Spleen (tissue), 11 donors: Measurements from ENCODE around the gene CDC42EP3. TPM values are rescaled to one million over a fixed set of nuclear protein-coding genes. Genes with fewer than 3 reads are reported as not detected.

ENCODE experiments used
- DNase-seq: peaks from one replicate; pipeline ENCODE4 v3.0.0-alpha.2; 2020
- H3K27ac ChIP-seq, 8 donors: fragments of 200-600 bp; sonication (generic) in 7 of 8; 1 replicate in 4 of 8; 2 replicates in 4 of 8; pipeline versions ENCODE4 v1.5.0 to v1.8.0; 2016 to 2021; ENCODE audit warnings: inconsistent platforms in 4 of 8, mild to moderate bottlenecking in 4 of 8, moderate library complexity in 1 of 8
- H3K27me3 ChIP-seq, 7 donors: fragments of 200-600 bp; sonication (generic) in 6 of 7; replicated peaks in 1 of 7; 1 replicate in 4 of 7; 2 replicates in 3 of 7; pipeline versions ENCODE4 v1.5.0 to v1.8.0; 2016 to 2021; ENCODE audit warnings: inconsistent platforms in 3 of 7, mild to moderate bottlenecking in 1 of 7
- H3K36me3 ChIP-seq, 6 donors: fragments of 200-600 bp; sonication (generic) in 5 of 6; 1 replicate in 4 of 6; 2 replicates in 2 of 6; pipeline versions ENCODE4 v1.5.0 to v1.8.0; 2016 to 2021; ENCODE audit warnings: inconsistent platforms in 2 of 6
- H3K4me1 ChIP-seq, 6 donors: fragments of 200-600 bp; sonication (generic) in 5 of 6; 1 replicate in 3 of 6; 2 replicates in 3 of 6; pipeline versions ENCODE4 v1.5.0 to v1.8.0; 2016 to 2021; ENCODE audit warnings: inconsistent platforms in 3 of 6
- H3K4me3 ChIP-seq, 8 donors: fragments of 200-600 bp; sonication (generic) in 7 of 8; 1 replicate in 4 of 8; 2 replicates in 4 of 8; pipeline versions ENCODE4 v1.5.0 to v1.8.0; 2016 to 2021; ENCODE audit warnings: inconsistent platforms in 4 of 8, mild to moderate bottlenecking in 4 of 8, moderate library complexity in 2 of 8
- H3K9me3 ChIP-seq, 8 donors: fragments of 200-600 bp; sonication (generic) in 7 of 8; 1 replicate in 4 of 8; 2 replicates in 4 of 8; pipeline versions ENCODE4 v1.5.0 to v1.8.0; 2016 to 2021; ENCODE audit warnings: inconsistent platforms in 4 of 8
- POLR2A ChIP-seq, 3 donors: fragments of 450-650 bp; IDR thresholded peaks; one replicate each; pipeline ENCODE4 v1.5.1; 2017; ENCODE audit warnings: antibody characterized with exemption in 3 of 3, mild to moderate bottlenecking in 1 of 3
- POLR2AphosphoS5 ChIP-seq, 3 donors: sonication (generic); formaldehyde crosslinking; IDR thresholded peaks; one replicate each; pipeline ENCODE4 v1.5.1; 2017; ENCODE audit warnings: antibody characterized with exemption in 3 of 3
- WGBS, 5 donors: extraction: QIAGEN DNeasy Blood & Tissue Kit in 3 of 5; methylation state at CpG; one replicate each; pipeline versions ENCODE4 v1.1.5 to v1.1.7; 2013 to 2018; 5-methylcytosine and 5-hydroxymethylcytosine counted together
- intact Hi-C: fragments of 100-400 bp; cut with DNase I; formaldehyde crosslinking; loops from one replicate; pipeline ENCODE4 v1.15.0; 2023; ENCODE audit warnings: low total_unique reads
- polyA plus RNA-seq, 3 donors: library from polyadenylated mRNA; stranded (reverse); fragments of 200-250 nt; gene quantifications; one replicate each; pipeline ENCODE4 v1.2.1, GENCODE V29; 2013
- total RNA-seq, 7 donors: library from RNA; depleted of rRNA in 3 of 7; stranded (reverse); fragments of >200 nt in 3 of 7; fragmentation: NEBNext Ultra II Directional in 4 of 7; extraction: Animal tissue kit (Norgen Biotek cat#: 25700) in 4 of 7; gene quantifications; one replicate each; pipeline versions ENCODE4 v1.1.0 to v1.2.1, GENCODE V29; 2016 to 2021
- TF ChIP-seq, protein P1 (sequence below), 11 experiments: fragments of 200-600 bp in 7 of 11; fragments of 450-650 bp in 4 of 11; sonication (generic) in 4 of 11; IDR thresholded peaks in 8 of 11; conservative IDR thresholded peaks in 3 of 11; 1 replicate in 7 of 11; 2 replicates in 4 of 11; pipeline versions ENCODE4 v1.4.0 to v1.8.0; 2016 to 2021; ENCODE audit warnings: antibody characterized with exemption in 11 of 11, inconsistent platforms in 4 of 11, mild to moderate bottlenecking in 1 of 11
- donor health status: healthy with polysubstance abuse.
- donor health status: DM: no; HTN: no; CAD: no; lungs with moderate emphysema.
- donor health status: DM: no; HTN: no; CAD: no.
- donor health status: Bipolar disorder and iron deficiency.
- donor health status: healthy.
- donor health status: DM: no; HTN: no; CAD: no.
- donor health status: DM: yes; HTN: yes; CAD: no.

Gene CDC42EP3
- total and polyA plus RNA-seq, 10 donors = 9.5 to 57.2 (median 41.2) TPM

DNA sequence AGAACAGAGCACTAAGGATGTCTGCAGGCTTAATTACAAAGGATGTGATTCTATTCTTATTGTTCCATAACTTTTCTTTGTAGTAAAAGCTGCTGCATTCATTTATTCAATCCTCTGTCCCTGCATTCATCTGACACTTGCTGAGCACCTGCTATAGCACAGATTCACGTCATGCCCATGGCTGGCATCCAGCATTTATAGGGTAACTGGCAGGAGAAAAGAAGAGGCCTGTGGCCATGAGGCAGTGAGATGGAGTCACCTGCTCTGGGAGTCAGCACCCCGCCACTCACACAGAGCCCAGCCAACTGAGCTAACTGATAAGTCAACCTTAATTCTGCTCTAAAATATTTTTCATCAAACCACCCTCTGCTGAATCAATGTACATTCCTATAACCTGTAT is 18.3 kb upstream of the CDC42EP3 start:
- no peaks in the 10 kb centered on the region for H3K4me1 ChIP-seq
- no peaks in the 10 kb centered on the region for H3K9me3 ChIP-seq
- no peak for DNase-seq
- 75 to 93% (median 90%) methylated on average over 2 of the region's 2 CpGs for WGBS, 5 donors
- H3K27ac ChIP-seq = no peak overlapping the region
- no peaks in the 10 kb centered on the region for H3K27me3 ChIP-seq
- no peaks in the 10 kb centered on the region for H3K36me3 ChIP-seq
- no peak for TF ChIP-seq POLR2AphosphoS5 (IDR thresholded peaks at IDR 0.05)
- TF ChIP-seq, protein P1, sequence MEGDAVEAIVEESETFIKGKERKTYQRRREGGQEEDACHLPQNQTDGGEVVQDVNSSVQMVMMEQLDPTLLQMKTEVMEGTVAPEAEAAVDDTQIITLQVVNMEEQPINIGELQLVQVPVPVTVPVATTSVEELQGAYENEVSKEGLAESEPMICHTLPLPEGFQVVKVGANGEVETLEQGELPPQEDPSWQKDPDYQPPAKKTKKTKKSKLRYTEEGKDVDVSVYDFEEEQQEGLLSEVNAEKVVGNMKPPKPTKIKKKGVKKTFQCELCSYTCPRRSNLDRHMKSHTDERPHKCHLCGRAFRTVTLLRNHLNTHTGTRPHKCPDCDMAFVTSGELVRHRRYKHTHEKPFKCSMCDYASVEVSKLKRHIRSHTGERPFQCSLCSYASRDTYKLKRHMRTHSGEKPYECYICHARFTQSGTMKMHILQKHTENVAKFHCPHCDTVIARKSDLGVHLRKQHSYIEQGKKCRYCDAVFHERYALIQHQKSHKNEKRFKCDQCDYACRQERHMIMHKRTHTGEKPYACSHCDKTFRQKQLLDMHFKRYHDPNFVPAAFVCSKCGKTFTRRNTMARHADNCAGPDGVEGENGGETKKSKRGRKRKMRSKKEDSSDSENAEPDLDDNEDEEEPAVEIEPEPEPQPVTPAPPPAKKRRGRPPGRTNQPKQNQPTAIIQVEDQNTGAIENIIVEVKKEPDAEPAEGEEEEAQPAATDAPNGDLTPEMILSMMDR (IDR thresholded peaks at IDR 0.05 in 8 of 11, conservative IDR thresholded peaks at IDR 0.05 in 3 of 11) = no peak
- TF ChIP-seq POLR2A (IDR thresholded peaks at IDR 0.05) = no peak
- H3K4me3 ChIP-seq = no peak overlapping the region
- intact Hi-C loops = no loop called here

DNA sequence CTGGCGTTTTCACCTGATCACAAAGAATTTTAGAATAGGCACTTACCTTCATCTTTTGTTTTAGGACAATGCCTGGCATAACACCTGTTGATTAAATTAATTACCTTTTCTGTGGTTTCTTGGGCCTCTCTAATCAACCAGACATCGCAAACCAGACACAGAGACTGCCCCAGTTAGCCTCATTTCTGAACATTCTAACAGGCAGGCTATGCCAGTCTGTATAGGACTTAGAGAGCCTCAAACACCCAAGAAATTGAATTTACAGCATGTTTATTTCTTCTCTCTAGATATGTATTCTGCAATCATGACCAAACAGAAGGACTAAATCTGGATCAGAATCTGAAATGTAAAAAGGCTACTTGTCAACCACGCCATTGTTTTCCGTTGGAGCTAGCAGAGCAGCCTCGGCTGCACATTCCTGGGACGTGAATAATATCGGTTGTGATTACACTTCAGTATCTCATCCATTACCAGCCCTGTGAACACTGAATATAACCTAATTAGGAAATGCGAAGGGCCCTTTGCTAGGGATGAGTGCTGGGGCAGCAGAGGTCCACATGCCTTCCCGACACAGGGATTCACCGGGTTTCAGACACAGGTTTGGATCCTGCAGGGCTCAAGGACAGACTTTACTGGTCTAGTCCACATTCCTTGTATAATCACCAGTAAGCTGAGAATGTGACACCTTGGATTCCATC is 17.5 kb upstream of the CDC42EP3 start:
- H3K9me3 ChIP-seq = no peaks in the 10 kb centered on the region
- WGBS, 5 donors = 74 to 89% (median 83%) methylated on average over 10 of the region's 10 CpGs
- DNase-seq = no peak
- H3K4me3 ChIP-seq = no peak overlapping the region
- no peak overlapping the region for H3K27ac ChIP-seq
- TF ChIP-seq POLR2AphosphoS5 (IDR thresholded peaks at IDR 0.05) = no peak
- TF ChIP-seq, protein P1 (IDR thresholded peaks at IDR 0.05 in 8 of 11, conservative IDR thresholded peaks at IDR 0.05 in 3 of 11) = no peak
- TF ChIP-seq POLR2A (IDR thresholded peaks at IDR 0.05) = no peak
- intact Hi-C loops = no loop called here
- no peaks in the 10 kb centered on the region for H3K27me3 ChIP-seq
- no peaks in the 10 kb centered on the region for H3K36me3 ChIP-seq
- peaks cover 0 to 8% (median 2%) of the 10 kb centered on the region in 6 donors for H3K4me1 ChIP-seq

DNA sequence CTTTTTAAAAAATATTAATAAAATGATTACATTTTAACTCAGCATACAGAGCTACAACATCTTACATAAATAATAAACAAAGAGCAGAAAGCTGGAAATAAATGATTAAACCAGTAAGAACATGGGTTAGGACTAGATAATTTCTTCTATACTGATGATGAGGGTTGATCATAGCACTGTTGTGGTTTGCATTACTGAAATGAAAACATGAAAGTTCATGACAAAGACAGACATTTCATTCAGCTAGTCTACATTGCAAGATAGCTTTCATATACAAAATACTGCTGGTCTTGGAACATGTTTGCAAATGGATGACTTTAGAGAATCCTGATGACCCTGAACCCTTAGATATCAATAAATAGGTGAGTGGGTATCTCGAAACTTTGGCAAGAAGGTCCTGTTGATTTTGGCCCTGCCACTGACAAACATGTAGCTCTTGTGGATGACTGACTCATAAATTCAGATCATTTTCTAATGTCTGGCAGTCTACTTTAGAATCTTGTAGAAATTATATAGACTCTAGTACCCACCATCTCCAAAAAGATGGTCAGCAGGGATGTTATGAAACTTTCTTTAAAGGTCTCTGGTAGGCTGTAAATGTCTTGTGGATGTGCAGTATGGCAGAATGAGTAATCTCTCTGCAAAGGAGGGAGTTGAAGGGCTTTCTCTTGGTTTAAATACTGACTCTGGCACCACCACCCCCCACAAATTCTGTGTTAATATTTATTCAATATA is 15.5 kb upstream of the CDC42EP3 start:
- Histone ChIP-seq H3K27ac (no peak overlapping the region), H3K4me1 (peaks cover 0 to 15% (median 4%) of the 10 kb centered on the region in 6 donors), H3K36me3 (no peaks in the 10 kb centered on the region), H3K4me3 (no peak overlapping the region), H3K27me3 (no peaks in the 10 kb centered on the region), H3K9me3 (no peaks in the 10 kb centered on the region)
- DNase-seq = no peak
- TF ChIP-seq POLR2A (IDR thresholded peaks at IDR 0.05) (no peak), POLR2AphosphoS5 (IDR thresholded peaks at IDR 0.05) (no peak)
- TF ChIP-seq, protein P1 (IDR thresholded peaks at IDR 0.05 in 8 of 11, conservative IDR thresholded peaks at IDR 0.05 in 3 of 11) = no peak
- WGBS, 5 donors = 82 to 98% (median 91%) methylated on average over 1 of the region's 1 CpG
- intact Hi-C loops = no loop called here

DNA sequence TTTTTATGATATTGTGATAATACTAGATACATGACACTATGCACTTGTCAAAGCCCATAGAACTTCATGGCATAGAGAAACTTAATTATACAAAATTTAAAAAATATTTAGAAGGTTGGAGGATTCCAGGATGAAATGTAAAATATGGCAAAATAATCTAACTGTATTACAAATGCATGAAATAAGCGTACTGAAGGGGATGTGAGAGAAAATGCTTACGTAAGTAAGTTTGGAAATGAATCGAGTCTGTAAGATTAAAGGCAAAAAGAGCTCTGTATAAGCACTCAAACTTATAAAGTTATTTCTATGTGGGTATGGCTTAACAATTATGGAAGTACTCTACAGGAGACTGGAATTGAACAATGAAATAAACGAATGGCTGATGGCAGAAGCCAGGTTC is 13.4 kb upstream of the CDC42EP3 start:
- TF ChIP-seq, protein P1 (IDR thresholded peaks at IDR 0.05 in 8 of 11, conservative IDR thresholded peaks at IDR 0.05 in 3 of 11) = no peak
- no peak for TF ChIP-seq POLR2A (IDR thresholded peaks at IDR 0.05)
- no peak for TF ChIP-seq POLR2AphosphoS5 (IDR thresholded peaks at IDR 0.05)
- WGBS, 5 donors = 76 to 90% (median 82%) methylated on average over 4 of the region's 4 CpGs

More for the DNA sequence above, 13.4 kb upstream of the CDC42EP3 start:
- no peaks in the 10 kb centered on the region for H3K36me3 ChIP-seq
- H3K4me3 ChIP-seq = no peak overlapping the region
- intact Hi-C loops = no loop called here
- no peaks in the 10 kb centered on the region for H3K27me3 ChIP-seq
- H3K9me3 ChIP-seq = no peaks in the 10 kb centered on the region
- DNase-seq = no peak
- peaks cover 0 to 15% (median 4%) of the 10 kb centered on the region in 6 donors for H3K4me1 ChIP-seq
- H3K27ac ChIP-seq = no peak overlapping the region
